Measurements from ENCODE around the gene HID1.

Gene HID1

GRCh38 chr17:74950207-74950606 is 22.4 kb downstream of the HID1 start:
- DNase-seq (ENCODE audit: low read depth in 3 of 3), result no peak

GRCh38 chr17:74949455-74950115 is 23.0 kb downstream of the HID1 start:
- DNase-seq (ENCODE audit: low read depth in 3 of 3), result no peak

- DNase-seq (ENCODE audit: low read depth in 3 of 3), result no peak
Measured at GRCh38 chr17:74947041-74947754, 25.4 kb downstream of the HID1 start.

GRCh38 chr17:74946641-74947040 is 25.9 kb downstream of the HID1 start:
- no peak for DNase-seq (ENCODE audit: low read depth in 3 of 3)

GRCh38 chr17:74945543-74945942 is 27.0 kb downstream of the HID1 start:
- no peak for DNase-seq (ENCODE audit: low read depth in 3 of 3)

GRCh38 chr17:74943808-74944522 is 28.6 kb downstream of the HID1 start:
- DNase-seq (ENCODE audit: low read depth in 3 of 3), result no peak

GRCh38 chr17:74941128-74941725 is 31.3 kb downstream of the HID1 start:
- no peak for DNase-seq (ENCODE audit: low read depth in 3 of 3)

GRCh38 chr17:74939534-74939933 is 33.0 kb downstream of the HID1 start:
- no peak for DNase-seq (ENCODE audit: low read depth in 3 of 3)

- no peak for DNase-seq (ENCODE audit: low read depth in 3 of 3)
Measured at GRCh38 chr17:74938194-74938950, 34.2 kb downstream of the HID1 start.

GRCh38 chr17:74937064-74938051 is 35.2 kb downstream of the HID1 start:
- no peak for DNase-seq (ENCODE audit: low read depth in 3 of 3)

GRCh38 chr17:74936470-74936799 is 36.1 kb downstream of the HID1 start:
- DNase-seq (ENCODE audit: low read depth in 3 of 3), result no peak

GRCh38 chr17:74935585-74936469 is 36.7 kb downstream of the HID1 start, which contains the start of gene OTOP3:
OTOP3 (plus strand) TSS chr17:74935898; CDS start chr17:74935922, 24 bp downstream.
- DNase-seq (ENCODE audit: low read depth in 3 of 3), result no peak

GRCh38 chr17:74935048-74935447 is 37.5 kb downstream of the HID1 start:
- DNase-seq (ENCODE audit: low read depth in 3 of 3), result no peak

- no peak for DNase-seq (ENCODE audit: low read depth in 3 of 3)
Measured at GRCh38 chr17:74930535-74931036, 42.0 kb downstream of the HID1 start.

GRCh38 chr17:74928786-74929185 is 43.8 kb downstream of the HID1 start:
- no peak for DNase-seq (ENCODE audit: low read depth in 3 of 3)

- no peak for DNase-seq (ENCODE audit: low read depth in 3 of 3)
Measured at GRCh38 chr17:74925242-74925641, 47.3 kb downstream of the HID1 start.

GRCh38 chr17:74924250-74924948 is 48.2 kb downstream of the HID1 start, which contains the start of gene OTOP2:
OTOP2 (plus strand) TSS chr17:74924273; CDS start chr17:74924633, 360 bp downstream.
- DNase-seq (ENCODE audit: low read depth in 3 of 3), result no peak

- peak; percentile 48 to 66 (median 55) for DNase-seq (ENCODE audit: low read depth in 3 of 3)
Measured at GRCh38 chr17:74923538-74924249, 48.9 kb downstream of the HID1 start.
